A549 (cell line): ENCODE data around the gene NUTF2. TPM values are rescaled to one million over a fixed set of nuclear protein-coding genes. Genes with fewer than 3 reads are reported as not detected.

Experiments
- ATAC-seq, 2 experiments: fragments of 200-7000 bp in 1 of 2; fragments of >200 bp in 1 of 2; cut with Nextera tagmentation in 1 of 2; cut with Tn5 transposase in 1 of 2; 3 replicates each; pipeline versions ENCODE4 v1.8.0 to v1.9.1; 2018 to 2020; ENCODE audit warnings: mild to moderate bottlenecking in 1 of 2, moderate library complexity in 1 of 2
- CTCF ChIA-PET: fragments of 300-600 bp; sonication (Branson Sonifier 250); formaldehyde crosslinking; extraction: SDS; loops from one replicate; lab custom pipeline; 2021; ENCODE audit warnings: antibody characterized with exemption, inconsistent platforms; lab: Yijun Ruan, JAX
- POLR2A ChIA-PET: fragments of 350-600 bp; formaldehyde crosslinking; extraction: SDS; loops from one replicate; lab custom pipeline; 2021; ENCODE audit warnings: antibody characterized with exemption, inconsistent platforms; lab: Yijun Ruan, JAX
- DNase-seq, 2 experiments: peaks; one replicate each; pipeline versions ENCODE4 v3.0.0 to v3.0.0-alpha.2; 2011 to 2016; ENCODE audit warnings: low read depth in 1 of 2, low spot score in 1 of 2
- FAIRE-seq: peaks from 2 replicates; lab custom pipeline; 2011; peaks lifted over from hg19 to GRCh38; lab: Jason Lieb, UNC
- H3K27ac ChIP-seq, 2 experiments: fragments of >200 bp; sonication (Bioruptor Twin); formaldehyde crosslinking; 3 replicates each; pipeline ENCODE4 v1.5.1; 2016 to 2017
- H3K4me1 ChIP-seq: fragments of >200 bp; sonication (Bioruptor Twin); formaldehyde crosslinking; 3 replicates; pipeline ENCODE4 v1.6.1; 2016
- H3K4me2 ChIP-seq: fragments of >200 bp; sonication (Bioruptor Twin); formaldehyde crosslinking; 3 replicates; pipeline ENCODE4 v1.6.1; 2016
- H3K4me3 ChIP-seq: fragments of >200 bp; sonication (Bioruptor Twin); formaldehyde crosslinking; 3 replicates; pipeline ENCODE4 v1.5.1; 2016
- H3K9me3 ChIP-seq: fragments of >200 bp; sonication (Bioruptor Twin); formaldehyde crosslinking; 3 replicates; pipeline ENCODE4 v1.6.1; 2016
- BHLHE40 ChIP-seq: IDR thresholded peaks from 2 replicates; pipeline ENCODE4 v1.6.1; 2012; ENCODE audit warnings: low read depth, low read length, inconsistent platforms
- CBX2 ChIP-seq: fragments of 200-600 bp; sonication (generic); IDR thresholded peaks from 2 replicates; pipeline ENCODE4 v1.6.1; 2016; ENCODE audit warnings: low read depth, mild to moderate bottlenecking, borderline replicate concordance
- CBX8 ChIP-seq: fragments of 200-600 bp; sonication (generic); IDR thresholded peaks from 2 replicates; pipeline ENCODE4 v1.6.1; 2016
- CHD2 ChIP-seq: fragments of 150-350 bp; IDR thresholded peaks from 2 replicates; pipeline ENCODE4 v1.6.1; 2014; ENCODE audit warnings: low read length; ENCODE audit not compliant: partially characterized antibody
- CHD4 ChIP-seq: fragments of 200-600 bp; sonication (generic); IDR thresholded peaks from 2 replicates; pipeline ENCODE4 v1.6.1; 2016; ENCODE audit warnings: antibody characterized with exemption, mild to moderate bottlenecking, borderline replicate concordance
- E2F6 ChIP-seq: IDR thresholded peaks from 2 replicates; pipeline ENCODE4 v1.6.1; 2012; ENCODE audit warnings: low read depth, borderline replicate concordance
- EHMT2 ChIP-seq: fragments of 200-600 bp; sonication (generic); IDR thresholded peaks from 2 replicates; pipeline ENCODE4 v1.6.1; 2016; ENCODE audit warnings: antibody characterized with exemption, low read depth, mild to moderate bottlenecking, moderate library complexity
- ESRRA ChIP-seq: fragments of 150-350 bp; IDR thresholded peaks from 2 replicates; pipeline ENCODE4 v1.6.1; 2014; ENCODE audit warnings: mild to moderate bottlenecking, low read length, borderline replicate concordance
- FOSB ChIP-seq: fragments of 250-450 bp; sonication (Bioruptor Pico); IDR thresholded peaks from 2 replicates; pipeline ENCODE4 v1.5.0; 2020; ENCODE audit warnings: mild to moderate bottlenecking, moderate library complexity
- FOSL2 ChIP-seq, 2 experiments: fragments of 450-650 bp in 1 of 2; fragments of >200 bp in 1 of 2; sonication (Bioruptor Twin) in 1 of 2; formaldehyde crosslinking; IDR thresholded peaks; 2 replicates each; pipeline versions ENCODE4 v1.5.0 to v1.6.1; 2016 to 2020; ENCODE audit warnings: mild to moderate bottlenecking in 1 of 2, moderate library complexity in 1 of 2
- HES2 ChIP-seq: fragments of >200 bp; sonication (Bioruptor Twin); formaldehyde crosslinking; IDR thresholded peaks from 2 replicates; pipeline ENCODE4 v1.6.1; 2016
- HEYL ChIP-seq: fragments of 250-450 bp; sonication (Bioruptor Pico); IDR thresholded peaks from 2 replicates; pipeline ENCODE4 v1.8.0; 2021; ENCODE audit warnings: mild to moderate bottlenecking, moderate library complexity
- HOXA7 ChIP-seq: fragments of 250-450 bp; sonication (Bioruptor Pico); IDR thresholded peaks from 2 replicates; pipeline ENCODE4 v1.5.0; 2020; ENCODE audit warnings: mild to moderate bottlenecking, moderate library complexity
- JUN ChIP-seq, 2 experiments: fragments of >200 bp; sonication (Bioruptor Twin); formaldehyde crosslinking; IDR thresholded peaks; 2 replicates in 1 of 2; 3 replicates in 1 of 2; pipeline ENCODE4 v1.6.1; 2016 to 2017
- JUNB ChIP-seq: fragments of >200 bp; sonication (Bioruptor Twin); formaldehyde crosslinking; IDR thresholded peaks from 2 replicates; pipeline ENCODE4 v1.6.1; 2016
- KDM1A ChIP-seq: fragments of 200-600 bp; sonication (generic); IDR thresholded peaks from 2 replicates; pipeline ENCODE4 v1.6.1; 2016; ENCODE audit warnings: low read depth, mild to moderate bottlenecking
- KDM5A ChIP-seq: fragments of 200-600 bp; sonication (generic); IDR thresholded peaks from 2 replicates; pipeline ENCODE4 v1.6.1; 2016; ENCODE audit warnings: antibody characterized with exemption, mild to moderate bottlenecking
- MYC ChIP-seq: IDR thresholded peaks from 2 replicates; pipeline ENCODE4 v1.6.1; 2012; ENCODE audit warnings: mild to moderate bottlenecking, inconsistent platforms, low read length, improper control_type of control experiment, borderline replicate concordance
- NFE2L2 ChIP-seq: fragments of 150-350 bp; conservative IDR thresholded peaks from 2 replicates; pipeline ENCODE4 v1.6.1; 2014; ENCODE audit warnings: low read length
- NPAS2 ChIP-seq: fragments of 250-450 bp; sonication (Bioruptor Pico); IDR thresholded peaks from 2 replicates; pipeline ENCODE4 v1.8.0; 2022; ENCODE audit warnings: mild to moderate bottlenecking, moderate library complexity, borderline replicate concordance
- RAD21 ChIP-seq, 2 experiments: fragments of >200 bp in 1 of 2; sonication (Bioruptor Twin) in 1 of 2; formaldehyde crosslinking in 1 of 2; IDR thresholded peaks in 1 of 2; conservative IDR thresholded peaks in 1 of 2; 2 replicates in 1 of 2; 3 replicates in 1 of 2; pipeline ENCODE4 v1.6.1; 2012 to 2018; ENCODE audit warnings: inconsistent platforms in 1 of 2
- REST ChIP-seq: fragments of 200-600 bp; sonication (generic); IDR thresholded peaks from 2 replicates; pipeline ENCODE4 v1.6.1; 2016; ENCODE audit warnings: antibody characterized with exemption, mild to moderate bottlenecking, moderate library complexity
- RNF2 ChIP-seq: fragments of 200-600 bp; sonication (generic); IDR thresholded peaks from 2 replicates; pipeline ENCODE4 v1.6.1; 2016; ENCODE audit warnings: low read depth, mild to moderate bottlenecking, antibody characterized with exemption, moderate library complexity, borderline replicate concordance
- ZNF302 ChIP-seq: fragments of 250-450 bp; sonication (Bioruptor Pico); IDR thresholded peaks from 2 replicates; pipeline ENCODE4 v1.9.0; 2021; ENCODE audit warnings: inconsistent platforms, mild to moderate bottlenecking, moderate library complexity
- WGBS: methylation state at CpG from one replicate; pipeline ENCODE4 v1.1.6; 2017; ENCODE audit errors: missing lambda C conversion rate; 5-methylcytosine and 5-hydroxymethylcytosine counted together
- polyA plus RNA-seq, 4 experiments: library from polyadenylated mRNA; depleted of rRNA in 3 of 4; stranded (reverse); fragments of >200 nt; fragmentation: RNase III in 1 of 4; extraction: RNeasy Plus Mini Kit Qiagen cat#74134 plus additional on column Dnase treatment in 1 of 4; gene quantifications; 2 replicates in 3 of 4; 3 replicates in 1 of 4; pipeline ENCODE4 v1.2.3, GENCODE V29; 2011 to 2017

The NUTF2 gene
- polyA plus RNA-seq, 2 of the 4 experiments (the other 2 are of a cell fraction): 168 to 287 TPM

- WGBS: 94% methylated on average over 8 of the region's 14 CpGs
- POLR2A ChIA-PET: no interaction called here
- FAIRE-seq (no peak), DNase-seq (no peak), ATAC-seq (no peak)
- Histone ChIP-seq H3K4me1 (no peaks in the 10 kb centered on the region), H3K4me2 (no peak overlapping the region), H3K9me3 (no peaks in the 10 kb centered on the region), H3K27ac (no peak overlapping the region), H3K4me3 (no peak overlapping the region)
- TF ChIP-seq EHMT2 (no peak), CHD2 (no peak)
- CTCF ChIA-PET: interaction anchor here (0.9 to 15.0 kb wide), 3 partner anchors 9 to 102 kb away, joined by 3 to 187 read pairs (median 3); no protein-coding TSS in a partner anchor
These were observed 20.8 kb upstream of the NUTF2 start for GRCh38 chr16:67825906-67826305.

GRCh38 chr16:67828651-67829050 is 18.1 kb upstream of the NUTF2 start:
- ChIA-PET POLR2A (no interaction called here), CTCF (interaction anchor here (0.9 to 15.0 kb wide), 4 partner anchors 12 to 156 kb away, joined by 3 to 187 read pairs (median 4); no protein-coding TSS in a partner anchor)
- TF ChIP-seq HOXA7 (CRISPR knock-in tag) (no peak), BHLHE40 (no peak), JUNB (no peak), NPAS2 (no peak), KDM5A (no peak)
- Histone ChIP-seq H3K4me1 (peaks cover 6% of the 10 kb centered on the region; the same call in 1 of the 3 replicates), H3K9me3 (no peaks in the 10 kb centered on the region), H3K4me2 (no peak overlapping the region), H3K27ac (no peak overlapping the region), H3K4me3 (no peak overlapping the region)
- FAIRE-seq (no peak), DNase-seq (no peak), ATAC-seq (no peak)
- 94% methylated on average over 4 of the region's 4 CpGs for WGBS

- peak overlapping the region; percentile 79 for H3K4me3 ChIP-seq
- TF ChIP-seq RAD21 (conservative IDR thresholded peaks at IDR 0.05 in 1 of 2, IDR thresholded peaks at IDR 0.05 in 1 of 2): no peak
- TF ChIP-seq REST: no peak
- no peak for TF ChIP-seq HES2
- no peak for TF ChIP-seq FOSB (CRISPR knock-in tag)
- TF ChIP-seq ESRRA: no peak
- TF ChIP-seq NFE2L2: no peak
- no peak for TF ChIP-seq FOSL2 (IDR thresholded peaks at IDR 0.05)
- TF ChIP-seq FOSL2 (CRISPR knock-in tag; IDR thresholded peaks at IDR 0.05): no peak
- no peak for TF ChIP-seq E2F6
- no peak for TF ChIP-seq HEYL (CRISPR knock-in tag)
- no peak for TF ChIP-seq MYC
- no peak for TF ChIP-seq CHD4
- TF ChIP-seq KDM5A: no peak
- no peak for TF ChIP-seq RNF2
- TF ChIP-seq CBX2: no peak
- no peak for TF ChIP-seq JUN (IDR thresholded peaks at IDR 0.05)
- no peak for TF ChIP-seq ZNF302 (CRISPR knock-in tag)
- no peak for TF ChIP-seq KDM1A
- TF ChIP-seq CBX8: no peak
- no peak for TF ChIP-seq JUNB
- TF ChIP-seq, all 56 proteins: peak for 0
- FAIRE-seq (no peak), ATAC-seq (peak; percentile 49 to 57), DNase-seq (no peak)
- WGBS: 14% methylated on average over 3 of the region's 3 CpGs
- peak overlapping the region; percentile 96 for H3K4me2 ChIP-seq
- CTCF ChIA-PET: interaction anchor here (0.8 to 15.0 kb wide), 5 partner anchors 9 to 161 kb away, joined by 3 to 187 read pairs (median 8); no protein-coding TSS in a partner anchor
- H3K27ac ChIP-seq: peak overlapping the region; percentile 79 to 91
- no peaks in the 10 kb centered on the region for H3K9me3 ChIP-seq
- POLR2A ChIA-PET: interaction anchor here (1.1 to 1.2 kb wide), 3 partner anchors 12 to 27 kb away, joined by 4 to 6 read pairs (median 4); partner anchors contain the start of genes RANBP10 and TSNAXIP1
- H3K4me1 ChIP-seq: peaks cover 6% of the 10 kb centered on the region; the same call in 1 of the 3 replicates
These were observed 13.7 kb upstream of the NUTF2 start for GRCh38 chr16:67833030-67833414.
